Inflammatory macrophage (primary cell): ENCODE results near the gene MRPS16.
A peak's percentile ranks its signal among the peaks of the same experiment; 100 is the strongest.
"Not testable (repeated sequence)": the region's sequence is repeated elsewhere in the genome, so short reads cannot be mapped to it uniquely, and the experiment has no call there.

Experiments
- DNase-seq, 2 donors: peaks; one replicate each; pipeline ENCODE4 v3.0.0-alpha.2; 2020 to 2022
- total RNA-seq, 18 experiments: gene quantifications; one replicate each; lab custom pipeline; 2026; ENCODE audit warnings: mixed read lengths in 6 of 18, inconsistent platforms in 2 of 18; lab: John Stamatoyannopoulos, UW

Gene MRPS16
- 34.6 to 123 (median 104) reads per million in 18 experiments for total RNA-seq

DNA sequence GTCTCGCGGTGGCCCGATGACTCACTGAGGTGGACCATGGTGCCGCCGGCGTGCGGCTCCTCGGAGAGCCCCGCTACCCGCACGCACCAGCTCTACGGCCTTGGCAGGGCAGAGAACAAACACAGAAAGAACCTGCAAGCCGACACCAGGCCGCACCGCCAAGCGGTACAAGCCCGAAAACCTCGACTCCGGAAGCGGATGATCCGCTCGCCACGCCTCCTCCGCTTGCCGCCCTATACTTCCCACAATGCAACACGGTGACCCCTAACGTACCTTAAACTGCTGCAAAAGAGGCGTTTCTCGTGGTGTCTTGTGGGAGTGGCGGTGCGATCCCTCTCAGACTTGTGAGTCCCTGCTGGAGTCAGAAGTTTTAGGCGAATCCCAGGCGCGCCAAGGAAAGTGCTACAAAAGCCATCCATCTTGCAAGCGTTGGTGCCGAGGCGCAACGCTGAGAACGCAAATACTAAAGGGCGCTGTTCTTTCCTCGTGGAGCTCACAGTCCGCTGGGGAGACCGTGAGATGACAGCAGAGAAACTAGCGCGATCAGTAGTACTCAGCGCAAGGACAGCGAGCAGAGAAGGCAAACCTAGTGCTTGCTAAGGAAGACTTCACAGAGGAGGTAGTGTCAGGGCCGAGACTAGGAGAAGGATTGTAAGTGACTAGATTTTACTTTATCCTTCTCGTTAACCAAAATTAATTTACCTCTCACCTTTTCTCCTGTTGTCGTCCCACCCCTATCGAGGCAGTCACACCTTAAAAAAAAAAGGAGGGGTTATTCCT is at the start of gene MRPS16:
MRPS16 (minus strand) TSS at position 200 of the 780 bp plus-strand sequence; CDS start at position 38, 162 bp downstream.
- DNase-seq, result peak; percentile 96 to 97

GRCh38 chr10:73296946-73297345 is 44.5 kb upstream of the MRPS16 start:
- DNase-seq, result no peak

DNA sequence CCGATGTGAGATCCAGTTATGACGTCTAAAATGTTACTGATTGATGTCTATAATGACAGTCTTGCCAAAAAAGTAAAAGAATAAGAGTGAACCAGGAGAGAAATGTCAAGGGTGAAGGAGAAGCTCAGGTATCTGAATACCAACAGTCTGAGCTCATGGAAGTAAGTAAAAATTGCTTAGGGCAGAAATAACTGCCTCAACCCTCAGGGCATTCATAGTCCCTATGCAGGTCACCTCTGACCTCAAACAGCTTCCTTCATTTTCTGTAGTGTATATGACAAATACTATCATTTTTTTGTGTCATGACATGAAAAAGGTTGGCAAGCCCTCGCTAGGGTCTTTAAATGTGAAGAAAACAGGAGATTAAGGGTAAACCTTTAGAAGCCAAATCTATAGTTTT is 41.0 kb upstream of the MRPS16 start:
- no peak for DNase-seq

- no peak for DNase-seq
These were observed 37.5 kb upstream of the MRPS16 start for GRCh38 chr10:73289958-73290357.

- DNase-seq, result peak; percentile 41 to 65
These were observed 35.0 kb upstream of the MRPS16 start for GRCh38 chr10:73287441-73287840.

GRCh38 chr10:73281097-73281496 is 28.7 kb upstream of the MRPS16 start:
- no peak for DNase-seq

DNA sequence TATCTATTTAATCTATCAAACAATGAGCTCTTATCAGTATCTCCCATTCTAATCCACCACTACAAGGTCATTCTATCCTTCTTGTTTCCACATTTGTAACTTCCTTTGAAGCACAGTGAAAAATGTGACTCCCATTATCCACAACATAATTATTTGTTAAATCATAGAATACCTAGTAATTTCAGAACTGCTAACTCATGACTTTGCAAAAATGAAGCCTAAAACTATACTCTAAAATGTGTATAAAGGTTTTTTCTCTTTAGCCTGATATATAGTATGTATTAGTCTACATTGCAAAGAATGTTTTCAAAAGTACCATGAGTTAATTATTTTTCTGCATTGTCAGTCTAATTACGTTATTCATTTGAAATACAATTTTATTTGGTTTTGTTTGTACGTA is 12.0 kb upstream of the MRPS16 start:
- no peak for DNase-seq

- peak; percentile 11 to 14 for DNase-seq
These were observed 11.4 kb upstream of the MRPS16 start for GRCh38 chr10:73263693-73264347.

DNA sequence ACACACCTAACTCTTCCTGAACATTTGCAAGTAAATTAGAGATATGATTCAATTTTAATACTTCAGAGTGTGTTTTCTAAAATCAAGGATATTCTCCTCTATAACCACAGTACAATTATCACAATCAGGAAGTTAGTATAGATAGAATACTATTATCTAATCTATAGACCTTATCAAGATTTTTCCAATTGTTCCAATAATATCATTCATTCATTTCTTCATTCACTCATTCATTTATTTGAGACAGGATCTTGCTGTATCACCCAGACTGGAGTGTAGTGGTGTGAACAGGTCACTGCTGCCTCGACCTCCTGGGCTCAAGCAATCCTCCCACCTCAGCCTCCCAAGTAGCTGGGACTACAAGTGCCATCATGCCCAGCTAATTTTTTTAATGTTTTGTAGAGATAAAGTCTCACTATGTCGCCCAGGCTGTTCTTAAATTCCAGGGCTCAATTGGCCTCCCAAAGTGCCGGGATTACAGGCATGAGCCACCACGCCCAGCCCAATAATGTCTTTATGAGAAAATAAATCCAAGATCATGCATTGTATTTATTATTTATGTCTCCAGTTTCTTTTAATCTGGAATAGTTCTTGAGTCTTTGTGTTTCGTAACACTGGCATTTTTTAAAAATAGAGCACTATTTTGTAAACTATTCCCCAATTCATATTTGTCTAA is 10.6 kb upstream of the MRPS16 start:
- no peak for DNase-seq

DNA sequence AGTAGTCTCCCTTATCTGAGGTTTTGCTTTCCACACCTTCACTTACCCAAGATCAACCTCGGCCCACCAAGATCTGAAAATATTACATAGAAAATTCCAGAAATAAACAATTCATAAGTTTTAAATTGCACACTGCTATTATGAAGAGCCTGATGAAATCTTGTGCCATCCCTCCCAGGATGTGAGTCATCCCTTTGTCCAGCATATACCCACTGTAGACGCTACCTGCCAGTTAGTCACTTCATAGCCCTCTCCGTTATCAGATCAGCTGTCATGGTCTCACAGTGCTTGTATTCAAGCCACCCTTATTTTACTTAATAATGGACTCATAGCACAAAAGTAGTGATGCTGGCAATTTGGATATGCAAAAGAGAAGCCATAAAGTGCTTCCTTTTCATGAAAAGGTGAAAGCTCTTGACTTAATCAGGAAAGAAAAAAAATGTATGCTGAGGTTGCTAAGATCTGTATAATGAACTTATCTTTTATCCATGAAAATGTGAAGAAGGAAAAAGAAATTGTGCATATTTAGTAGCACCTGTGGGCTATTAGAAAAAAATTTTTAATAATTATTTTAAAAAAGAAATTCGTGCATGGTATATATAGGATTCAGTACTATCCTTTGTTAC is 9.8 kb upstream of the MRPS16 start:
- no peak for DNase-seq

GRCh38 chr10:73261362-73261995 is 9.0 kb upstream of the MRPS16 start:
- DNase-seq, result no peak

DNA sequence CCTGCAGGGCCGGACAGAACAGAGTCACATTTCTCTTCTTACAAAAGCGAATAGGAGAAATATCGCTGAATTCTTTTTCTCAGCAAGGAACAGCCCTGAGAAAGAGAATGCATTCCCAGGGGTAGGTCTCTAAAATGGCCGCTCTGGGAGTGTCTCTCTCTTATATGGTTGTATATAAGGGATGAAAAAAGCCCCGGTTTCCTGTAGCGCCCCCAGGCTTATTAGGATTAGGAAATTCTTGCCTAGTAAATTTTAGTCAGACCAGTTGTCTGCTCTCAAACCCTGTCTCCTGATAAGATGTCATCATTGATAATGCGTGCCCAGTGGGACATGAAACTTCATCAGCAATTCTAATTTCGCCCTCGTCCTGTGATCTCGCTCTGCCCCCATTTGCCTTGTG is 6.2 kb upstream of the MRPS16 start:
- DNase-seq, result not testable (repeated sequence)

DNA sequence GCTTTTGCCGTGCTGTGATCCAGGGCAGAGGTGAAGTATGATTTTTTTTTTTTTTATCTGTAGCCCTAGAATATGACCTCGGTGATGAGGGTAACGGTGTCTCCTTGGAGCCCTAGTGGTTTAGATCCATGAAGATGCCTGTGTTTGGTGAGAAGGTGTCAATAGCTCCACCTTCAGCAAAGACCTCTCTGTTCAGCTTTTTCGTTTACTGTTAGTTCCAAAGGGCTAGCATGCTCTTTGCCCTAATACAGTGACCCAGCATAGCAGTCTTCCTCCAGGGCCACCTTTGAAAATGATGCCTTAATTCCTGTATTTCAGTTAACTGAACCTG is 746 bp upstream of the MRPS16 start:
- no peak for DNase-seq

DNA sequence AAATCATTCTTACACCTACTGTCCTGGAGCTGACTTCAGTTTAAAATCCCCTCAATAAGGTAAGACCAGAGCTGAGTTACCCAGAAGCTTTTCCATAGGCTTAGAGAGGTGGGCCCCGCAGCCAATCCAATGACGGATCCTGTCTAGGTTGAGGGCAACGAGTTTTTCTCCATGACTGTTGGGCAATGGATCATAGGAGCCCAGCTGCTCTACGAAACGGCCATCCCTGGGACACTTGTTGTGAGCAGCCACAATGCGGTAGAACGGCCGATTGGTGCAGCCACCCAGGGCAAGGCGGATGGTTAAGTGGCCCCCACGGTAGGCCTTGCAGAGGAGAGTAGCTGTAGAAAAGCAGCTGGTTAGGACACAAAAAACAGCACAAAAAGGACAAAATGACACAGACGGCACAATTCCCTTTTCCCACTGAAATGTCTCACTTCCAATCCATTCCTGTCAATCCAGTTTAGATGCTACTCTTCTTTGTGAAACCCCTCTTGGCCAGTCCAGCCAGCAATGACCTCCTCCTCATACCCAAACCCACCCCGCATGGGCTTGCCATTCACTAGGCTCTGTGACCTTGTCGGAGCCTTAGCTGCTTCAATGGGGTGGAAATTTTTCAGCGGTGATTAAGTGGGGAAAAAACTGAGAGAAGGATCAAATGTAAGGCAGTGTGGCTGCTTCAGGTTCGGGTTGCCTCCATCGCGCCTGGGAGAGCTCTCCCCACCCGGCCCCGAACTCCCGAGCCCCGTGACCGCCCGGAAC is 580 bp downstream of the MRPS16 start:
- peak; percentile 6 to 31 for DNase-seq

GRCh38 chr10:73248259-73248724 is 4.2 kb downstream of the MRPS16 start:
- DNase-seq, result no peak

DNA sequence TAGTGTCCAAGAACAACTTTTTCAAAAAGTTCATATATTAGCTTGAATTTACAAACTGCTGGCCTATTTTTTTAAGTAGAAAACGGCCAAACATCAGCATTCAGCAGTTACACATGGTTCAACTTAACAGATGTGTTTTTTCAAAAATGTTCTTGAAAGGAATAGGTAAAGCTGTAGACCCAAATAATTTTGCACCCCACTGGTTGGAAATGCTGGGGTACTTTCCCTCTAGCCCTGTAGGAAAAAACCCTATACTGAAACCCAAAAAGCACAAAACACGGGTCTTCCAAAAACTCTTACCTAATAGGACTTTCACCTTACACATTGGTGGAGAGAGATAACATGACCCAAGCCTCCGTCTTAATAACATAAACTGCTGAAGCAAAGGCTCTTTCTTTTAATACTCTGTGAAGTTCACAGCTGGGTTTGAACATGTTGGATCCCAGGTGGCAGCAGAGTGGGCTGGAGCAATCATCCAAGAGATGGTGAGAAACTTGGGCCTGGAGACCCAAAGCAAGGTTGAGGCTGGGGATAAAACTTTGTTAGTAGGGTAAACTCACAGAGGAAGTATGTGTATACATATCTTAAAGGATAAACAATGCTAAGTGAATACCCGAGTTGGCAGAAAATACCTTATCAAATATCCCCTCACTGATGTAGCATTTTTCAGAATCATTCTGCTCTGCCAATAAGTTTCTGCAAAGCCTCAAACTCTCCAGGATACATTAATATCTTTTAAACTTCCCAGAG is 4.8 kb downstream of the MRPS16 start:
- DNase-seq, result no peak

DNA sequence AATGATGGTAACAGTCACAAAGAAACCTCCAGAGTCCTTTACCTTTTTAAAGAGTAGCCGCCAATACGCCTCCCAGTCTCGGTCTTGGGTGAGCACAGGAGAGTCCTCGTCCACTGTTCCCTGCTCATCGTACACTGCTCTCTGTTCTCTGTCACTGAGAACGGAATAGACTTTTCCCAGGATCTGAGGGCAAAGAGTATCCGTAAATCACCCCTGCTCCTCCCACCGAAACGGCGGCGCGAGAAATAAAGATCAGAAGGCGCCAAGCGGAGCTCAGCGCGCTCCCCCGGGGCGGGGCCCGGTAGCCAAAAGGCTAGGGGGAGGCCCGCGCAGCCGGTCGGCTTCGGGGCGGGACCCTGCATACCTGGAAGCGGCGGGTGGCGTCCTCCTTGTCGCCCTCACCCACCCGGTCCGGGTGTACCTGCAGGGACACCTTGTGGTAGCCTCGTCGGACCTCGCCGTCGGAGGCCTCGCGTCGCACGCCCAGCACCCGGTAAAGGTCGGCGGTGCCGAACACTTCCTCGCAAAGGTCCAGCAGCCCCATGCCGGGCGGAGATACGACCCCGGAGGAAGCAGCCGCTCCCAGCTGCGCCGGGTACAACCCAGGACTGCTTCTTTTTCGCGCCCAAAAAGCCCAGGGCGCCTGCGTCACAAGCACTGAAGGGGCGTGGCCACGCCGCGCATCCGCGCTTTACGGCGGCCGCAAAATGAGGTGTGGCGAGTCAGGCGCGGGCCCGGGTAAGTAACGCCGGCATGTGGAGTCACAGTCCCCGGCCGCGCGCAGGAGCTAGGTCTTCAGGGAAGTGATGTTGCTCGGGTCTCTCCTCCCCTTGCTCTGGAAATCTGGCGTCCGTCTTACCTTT is 5.6 kb downstream of the MRPS16 start, which contains the start of gene DNAJC9:
DNAJC9 (minus strand) TSS at position 610 of the 863 bp plus-strand sequence; CDS start at position 544, 66 bp downstream.
- DNase-seq, result peak; percentile 94 to 96

- DNase-seq, result no peak
These were observed 6.2 kb downstream of the MRPS16 start for GRCh38 chr10:73246322-73246645.

- no peak for DNase-seq
These were observed 7.5 kb downstream of the MRPS16 start for GRCh38 chr10:73244866-73245477.

- no peak for DNase-seq
These were observed 12.5 kb downstream of the MRPS16 start for GRCh38 chr10:73239908-73240307.
